Calu3 (cell line): Measurements from ENCODE around the gene DHFR. TPM values are rescaled to one million over a fixed set of nuclear protein-coding genes. Genes with fewer than 3 reads are reported as not detected.

Source experiments
- BruUV-seq: library from RNA; stranded (reverse); fragments of 400-500 nt; replicated peaks from 2 replicates; lab custom pipeline; 2021; lab: Mats Ljungman, UMichigan
- CTCF ChIA-PET: fragments of 300-600 bp; sonication (Branson Sonifier 250); formaldehyde crosslinking; loops from one replicate; lab custom pipeline; 2022; ENCODE audit warnings: antibody characterized with exemption; lab: Charles Lee
- DNase-seq: peaks from one replicate; pipeline ENCODE4 v3.0.0; 2022
- H3K27ac Mint-ChIP-seq: one replicate; pipeline ENCODE4 v1.8.0; 2022; ENCODE audit warnings: mixed read lengths; ENCODE audit not compliant: unreplicated experiment
- H3K27me3 Mint-ChIP-seq: one replicate; pipeline ENCODE4 v1.8.0; 2022; ENCODE audit warnings: mixed read lengths; ENCODE audit not compliant: unreplicated experiment
- H3K36me3 Mint-ChIP-seq: one replicate; pipeline ENCODE4 v1.8.0; 2022; ENCODE audit warnings: mild to moderate bottlenecking, moderate library complexity, mixed read lengths; ENCODE audit not compliant: insufficient read depth, unreplicated experiment
- H3K4me1 Mint-ChIP-seq: one replicate; pipeline ENCODE4 v1.8.0; 2022; ENCODE audit warnings: mild to moderate bottlenecking, low read depth, mixed read lengths; ENCODE audit not compliant: unreplicated experiment
- H3K4me3 Mint-ChIP-seq: one replicate; pipeline ENCODE4 v1.8.0; 2022; ENCODE audit warnings: mild to moderate bottlenecking, low read depth, moderate library complexity, mixed read lengths; ENCODE audit not compliant: unreplicated experiment
- H3K9me3 Mint-ChIP-seq: one replicate; pipeline ENCODE4 v1.8.0; 2022; ENCODE audit warnings: low read depth, mixed read lengths; ENCODE audit not compliant: unreplicated experiment
- CTCF ChIP-seq: fragments of 200-600 bp; IDR thresholded peaks from one replicate; pipeline ENCODE4 v1.8.0; 2022; ENCODE audit warnings: antibody characterized with exemption; ENCODE audit not compliant: unreplicated experiment
- intact Hi-C: fragments of 100-400 bp; cut with micrococcal nuclease; formaldehyde crosslinking; loops from one replicate; pipeline ENCODE4 v1.10.0; 2022; ENCODE audit not compliant: unreplicated experiment
- total RNA-seq: library from RNA; stranded (reverse); gene quantifications from 2 replicates; pipeline ENCODE4 v1.2.3, GENCODE V29; 2022

Gene DHFR
- total RNA-seq, 1 experiment from 2014 or later: 58.0 TPM

- DNase-seq: no peak
- CTCF ChIA-PET: interaction anchor here (0.5 kb wide), 1 partner anchor 285 kb away, joined by 4 read pairs; no protein-coding TSS in a partner anchor
- H3K4me1 Mint-ChIP-seq: no peaks in the 10 kb centered on the region
- intact Hi-C loops: no loop called here
- no peak for TF ChIP-seq CTCF
- H3K9me3 Mint-ChIP-seq: no peaks in the 10 kb centered on the region
- H3K36me3 Mint-ChIP-seq: no peaks in the 10 kb centered on the region
- no peak overlapping the region for H3K27ac Mint-ChIP-seq
- H3K4me3 Mint-ChIP-seq: no peak overlapping the region
- no peaks in the 10 kb centered on the region for H3K27me3 Mint-ChIP-seq
- BruUV-seq: no TSS peak
Measured at GRCh38 chr5:80592761-80593160, 62.0 kb downstream of the DHFR start.

GRCh38 chr5:80592105-80592504 lies 62.7 kb downstream of the DHFR start:
- Mint-ChIP-seq H3K4me1 (no peaks in the 10 kb centered on the region), H3K27me3 (no peaks in the 10 kb centered on the region), H3K27ac (no peak overlapping the region), H3K36me3 (no peaks in the 10 kb centered on the region), H3K4me3 (no peak overlapping the region), H3K9me3 (no peaks in the 10 kb centered on the region)
- no peak for TF ChIP-seq CTCF
- intact Hi-C loops: no loop called here
- no TSS peak for BruUV-seq
- no peak for DNase-seq
- CTCF ChIA-PET: no interaction called here

GRCh38 chr5:80591352-80591751 lies 63.4 kb downstream of the DHFR start:
- DNase-seq: no peak
- H3K4me1 Mint-ChIP-seq: no peaks in the 10 kb centered on the region
- CTCF ChIA-PET: interaction anchor here (0.5 kb wide), 1 partner anchor 15 kb away, joined by 4 read pairs; no protein-coding TSS in a partner anchor
- intact Hi-C loops: no loop called here
- H3K36me3 Mint-ChIP-seq: no peaks in the 10 kb centered on the region
- no peak for TF ChIP-seq CTCF
- H3K27ac Mint-ChIP-seq: no peak overlapping the region
- no peaks in the 10 kb centered on the region for H3K9me3 Mint-ChIP-seq
- H3K27me3 Mint-ChIP-seq: no peaks in the 10 kb centered on the region
- BruUV-seq: no TSS peak
- H3K4me3 Mint-ChIP-seq: no peak overlapping the region

- BruUV-seq: no TSS peak
- Mint-ChIP-seq H3K27me3 (no peaks in the 10 kb centered on the region), H3K27ac (no peak overlapping the region), H3K4me3 (no peak overlapping the region), H3K36me3 (no peaks in the 10 kb centered on the region), H3K4me1 (no peaks in the 10 kb centered on the region), H3K9me3 (no peaks in the 10 kb centered on the region)
- CTCF ChIA-PET: interaction anchor here (0.5 kb wide), 1 partner anchor 15 kb away, joined by 4 read pairs; no protein-coding TSS in a partner anchor
- intact Hi-C loops: no loop called here
- TF ChIP-seq CTCF: no peak
- no peak for DNase-seq
Measured at GRCh38 chr5:80590766-80591165, 64.0 kb downstream of the DHFR start.
